Effector CD8-positive, alpha-beta T cell (primary cell): ENCODE results near the gene DCTN3.
"Not testable (repeated sequence)": the region's sequence is repeated elsewhere in the genome, so short reads cannot be mapped to it uniquely, and the experiment has no call there.

Source experiments
- DNase-seq: peaks from one replicate; lab custom pipeline; 2025; lab: John Stamatoyannopoulos, UW

The DCTN3 gene

GRCh38 chr9:34647084-34647403 lies 26.7 kb upstream of the DCTN3 start:
- DNase-seq = no peak

GRCh38 chr9:34646211-34647083 lies 26.2 kb upstream of the DCTN3 start, which contains the start of gene GALT:
GALT (plus strand) TSS chr9:34646675; CDS start chr9:34646705, 30 bp downstream.
- DNase-seq = peak; percentile 97

- no peak for DNase-seq
Observed at GRCh38 chr9:34644766-34645314, 24.5 kb upstream of the DCTN3 start.

- no peak for DNase-seq
Observed at GRCh38 chr9:34642679-34643078, 22.4 kb upstream of the DCTN3 start.

- DNase-seq = not testable (repeated sequence)
Observed at GRCh38 chr9:34639322-34639721, 19.0 kb upstream of the DCTN3 start.

- DNase-seq = no peak
Observed at GRCh38 chr9:34638138-34638445, 17.8 kb upstream of the DCTN3 start.

GRCh38 chr9:34637356-34638137 lies 17.3 kb upstream of the DCTN3 start, which contains the start of gene SIGMAR1:
SIGMAR1 (minus strand) TSS chr9:34637787; CDS start chr9:34637697, 90 bp downstream.
- peak; percentile 90 for DNase-seq

GRCh38 chr9:34636791-34637355 lies 16.6 kb upstream of the DCTN3 start:
- no peak for DNase-seq

GRCh38 chr9:34635556-34635955 lies 15.3 kb upstream of the DCTN3 start:
- no peak for DNase-seq

- no peak for DNase-seq
Observed at GRCh38 chr9:34634551-34635248, 14.4 kb upstream of the DCTN3 start.

- DNase-seq = peak; percentile 59
Observed at GRCh38 chr9:34633851-34634550, 13.7 kb upstream of the DCTN3 start.

- no peak for DNase-seq
Observed at GRCh38 chr9:34633166-34633565, 12.9 kb upstream of the DCTN3 start.

GRCh38 chr9:34630402-34631154 lies 10.3 kb upstream of the DCTN3 start:
- DNase-seq = no peak

- DNase-seq = no peak
Observed at GRCh38 chr9:34629491-34629808, 9.2 kb upstream of the DCTN3 start.

- DNase-seq = peak; percentile 30
Observed at GRCh38 chr9:34628656-34629490, 8.6 kb upstream of the DCTN3 start, which contains the start of gene ARID3C. ARID3C (minus strand) TSS chr9:34629066; CDS start chr9:34628014, 1,052 bp downstream.

GRCh38 chr9:34627716-34628655 lies 7.7 kb upstream of the DCTN3 start:
- no peak for DNase-seq

GRCh38 chr9:34625186-34625486 lies 4.8 kb upstream of the DCTN3 start:
- DNase-seq = no peak

- no peak for DNase-seq
Observed at GRCh38 chr9:34624475-34625185, 4.3 kb upstream of the DCTN3 start.
